Frontal cortex (tissue), 4 donors: Measurements from ENCODE around the gene CROCC2. TPM values are rescaled to one million over a fixed set of nuclear protein-coding genes. Genes with fewer than 3 reads are reported as not detected.

Experiments
- DNase-seq, 2 donors: peaks; one replicate each; pipeline ENCODE4 v3.0.0; 2012; ENCODE audit warnings: low spot score in 2 of 2
- FAIRE-seq: peaks from 2 replicates; lab custom pipeline; 2012; peaks lifted over from hg19 to GRCh38; lab: Jason Lieb, UNC
- total RNA-seq: library from RNA; depleted of rRNA; stranded (reverse); fragments of >200 nt; gene quantifications from one replicate; pipeline ENCODE4 v1.2.3, GENCODE V29; 2014
- donor health status: control.
- donor health status: control.
- donor health status: control.

CROCC2 gene
- total RNA-seq, 1 donor from 2014 or later: not detected

GRCh38 chr2:240918258-240919091, 12.3 kb downstream of the CROCC2 start:
- no peak for FAIRE-seq
- no peak for DNase-seq

- no peak for FAIRE-seq
- no peak for DNase-seq
Observed at GRCh38 chr2:240919161-240919781, 13.1 kb downstream of the CROCC2 start.

GRCh38 chr2:240919786-240920782, 13.9 kb downstream of the CROCC2 start:
- DNase-seq: no peak
- FAIRE-seq: no peak

DNA sequence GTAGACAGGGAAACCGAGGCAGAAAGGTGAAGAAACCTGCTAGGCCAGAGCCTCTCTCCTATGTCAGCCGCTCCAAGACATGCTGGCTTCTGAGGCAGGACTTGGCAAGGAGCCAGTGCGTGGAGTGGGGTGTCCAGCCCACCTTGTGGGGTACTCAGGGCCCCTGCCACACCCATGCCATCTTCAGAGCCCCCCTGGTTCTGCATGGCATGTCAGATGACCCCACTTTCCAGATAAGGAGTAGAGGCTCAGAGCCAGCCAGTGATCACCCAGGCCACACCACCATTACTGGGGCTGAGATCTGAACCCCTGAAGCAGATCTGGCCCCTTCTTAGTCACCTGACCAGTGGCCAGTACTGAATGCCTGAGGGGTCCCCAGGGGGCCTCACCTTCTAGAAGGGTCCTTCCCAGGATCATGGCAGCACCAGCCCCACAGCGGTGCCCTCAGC, 14.7 kb downstream of the CROCC2 start:
- FAIRE-seq (no peak), DNase-seq (no peak)

DNA sequence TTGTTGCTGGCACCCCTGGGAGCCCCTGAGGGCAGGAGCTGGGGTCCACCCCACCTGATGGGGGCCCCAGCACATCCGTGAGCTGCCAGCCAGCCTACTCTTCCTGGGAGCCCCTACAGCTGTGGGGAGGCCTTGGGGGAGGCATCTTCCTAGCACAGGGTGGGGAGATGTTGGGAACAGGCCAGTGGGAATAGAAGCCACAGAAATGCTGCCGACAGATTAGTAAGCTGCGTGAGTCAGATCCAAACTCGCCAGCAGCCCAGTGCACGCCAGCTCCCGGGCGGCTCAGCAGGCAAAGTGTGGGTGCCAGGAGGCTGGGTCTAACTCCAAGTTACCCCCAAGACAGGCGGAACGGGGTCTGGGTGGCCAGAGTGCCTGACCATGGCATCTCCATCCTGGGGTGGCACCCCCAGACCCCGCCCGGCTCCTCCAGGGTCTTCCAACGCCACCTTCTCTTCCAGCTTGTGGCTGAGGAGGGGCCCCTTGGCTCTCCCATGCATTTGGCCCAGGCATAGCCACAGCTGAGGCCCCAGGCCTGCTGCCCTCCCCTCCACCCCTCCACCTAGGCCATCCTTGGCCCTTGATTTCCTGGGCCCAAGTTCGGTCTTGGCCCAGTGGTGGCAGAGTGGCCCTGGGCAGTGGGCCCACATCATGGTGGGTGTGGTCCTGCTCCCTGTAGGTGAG, 15.3 kb downstream of the CROCC2 start:
- FAIRE-seq (no peak), DNase-seq (no peak)

DNA sequence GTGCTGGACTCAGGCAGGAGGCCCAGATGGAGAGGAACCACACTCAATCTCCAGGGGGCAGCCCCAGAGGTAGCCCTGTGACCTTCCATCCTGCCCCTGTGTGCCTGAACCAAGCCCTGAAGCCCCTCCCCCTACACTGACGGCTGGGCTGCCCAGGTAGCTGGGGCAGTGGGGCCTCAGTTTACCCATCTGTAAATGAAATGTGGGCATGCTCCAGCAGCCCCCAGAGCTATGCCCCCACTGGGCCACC, 15.8 kb downstream of the CROCC2 start:
- FAIRE-seq: no peak

GRCh38 chr2:240922245-240922981, 16.3 kb downstream of the CROCC2 start:
- FAIRE-seq: no peak
- DNase-seq: no peak

More for the DNA sequence above, 15.8 kb downstream of the CROCC2 start:
- DNase-seq: no peak

DNA sequence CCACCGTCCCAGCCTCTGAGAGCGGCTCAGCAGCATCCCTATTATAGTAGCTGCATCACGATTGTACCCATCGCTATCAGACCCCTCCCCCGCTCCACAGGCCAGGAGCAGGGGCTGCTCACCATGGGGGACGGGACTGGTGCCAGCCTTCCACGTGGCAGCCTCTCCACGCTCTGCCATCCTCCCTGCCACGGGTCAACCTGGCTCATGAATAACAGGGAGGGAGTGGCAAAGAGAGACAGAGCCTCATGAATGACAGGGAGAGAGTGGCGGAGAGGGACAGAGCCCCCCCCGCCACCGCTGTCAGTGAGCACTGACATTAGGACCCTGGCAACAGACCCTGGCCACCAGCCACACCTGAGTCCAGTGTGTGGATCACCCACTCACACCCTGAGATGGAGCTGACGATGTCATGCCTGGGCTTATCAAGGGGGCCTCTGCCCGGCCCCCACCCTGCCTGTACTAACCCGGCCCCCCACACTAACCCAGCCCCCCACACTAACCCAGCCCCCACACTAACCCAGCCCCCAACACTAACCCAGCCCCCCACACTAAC, 16.9 kb downstream of the CROCC2 start:
- DNase-seq (no peak), FAIRE-seq (no peak)

DNA sequence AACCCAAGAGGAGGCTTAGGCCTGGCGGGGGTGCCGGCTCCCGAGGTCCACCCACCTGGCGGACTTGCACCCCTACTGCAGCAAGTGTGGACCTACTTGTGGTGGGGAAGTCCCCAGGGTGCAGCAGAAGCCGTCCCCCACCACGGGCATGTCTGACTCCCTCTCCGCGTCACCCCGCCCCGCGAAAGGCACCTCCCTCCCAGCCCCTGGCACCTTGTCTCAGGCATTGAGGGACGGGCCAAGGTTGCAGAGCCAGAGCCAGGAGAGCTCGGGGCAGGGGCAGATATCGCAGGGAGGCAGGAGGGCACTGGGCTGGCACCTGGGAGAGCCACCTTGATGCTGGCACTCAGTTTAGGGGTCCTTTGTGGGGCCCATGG, 19.0 kb downstream of the CROCC2 start:
- DNase-seq (no peak), FAIRE-seq (no peak)

GRCh38 chr2:240925568-240926515, 19.7 kb downstream of the CROCC2 start:
- no peak for DNase-seq
- FAIRE-seq: no peak

DNA sequence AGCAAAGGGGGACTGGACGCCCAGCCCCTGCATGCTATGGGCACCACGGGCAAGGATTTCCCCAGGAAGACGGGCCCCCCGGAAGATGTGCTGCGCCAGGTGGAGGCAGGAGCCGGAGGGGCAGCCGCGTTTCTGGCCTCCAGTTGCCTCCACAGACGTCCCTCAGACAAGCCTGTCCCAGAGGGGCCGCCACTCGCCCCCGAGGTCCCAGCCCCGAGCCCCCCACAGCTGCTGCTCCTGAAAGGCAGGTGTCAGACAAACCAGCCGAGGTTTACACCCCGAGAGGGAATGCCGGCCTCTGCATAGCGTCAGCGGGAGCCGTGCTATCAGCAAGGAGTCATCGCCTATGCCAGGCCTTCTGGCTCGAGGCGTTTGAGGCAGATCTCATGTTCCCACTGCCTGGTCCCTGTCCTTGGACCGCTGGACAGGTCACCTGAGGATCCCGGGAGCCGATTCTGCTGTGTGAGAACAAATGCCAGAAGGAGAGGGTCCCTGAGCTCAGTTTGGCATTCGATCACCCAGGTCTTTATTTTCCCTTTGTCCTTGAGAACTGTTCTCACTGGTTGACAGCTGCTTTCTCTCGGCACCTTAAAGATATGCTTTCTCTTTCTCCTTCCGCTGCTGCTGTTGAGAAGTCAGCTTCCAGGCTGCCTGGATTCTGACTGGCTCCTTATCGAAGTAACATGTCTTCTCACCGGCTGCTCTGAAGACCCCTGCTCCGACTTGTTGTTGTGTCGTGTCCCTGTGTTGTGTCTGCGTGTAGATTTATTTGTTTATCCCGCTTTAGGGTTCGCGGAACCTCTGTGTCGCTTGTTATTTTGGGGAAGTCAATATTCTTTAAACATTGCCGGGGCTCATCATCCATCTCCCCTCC, 20.6 kb downstream of the CROCC2 start:
- no peak for DNase-seq
- FAIRE-seq: no peak

DNA sequence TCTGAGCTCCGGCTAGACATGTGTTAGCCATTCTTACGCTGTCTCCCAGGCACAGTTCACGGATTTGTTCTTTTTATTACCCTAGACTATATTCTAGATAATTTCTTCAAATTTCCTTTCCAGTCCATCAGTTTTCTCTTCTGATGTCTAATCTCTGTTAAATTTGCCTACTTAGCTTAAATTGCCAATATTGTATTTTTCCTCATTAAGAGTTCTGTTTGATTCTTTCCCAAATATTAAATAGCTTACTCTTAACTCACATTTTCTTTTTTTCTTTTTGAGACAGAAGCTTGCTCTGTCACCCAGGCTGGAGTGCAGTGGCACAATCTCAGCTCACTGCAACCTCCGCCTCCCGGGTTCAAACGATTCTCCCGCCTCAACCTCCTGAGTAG, 21.2 kb downstream of the CROCC2 start:
- DNase-seq (no peak), FAIRE-seq (no peak)

DNA sequence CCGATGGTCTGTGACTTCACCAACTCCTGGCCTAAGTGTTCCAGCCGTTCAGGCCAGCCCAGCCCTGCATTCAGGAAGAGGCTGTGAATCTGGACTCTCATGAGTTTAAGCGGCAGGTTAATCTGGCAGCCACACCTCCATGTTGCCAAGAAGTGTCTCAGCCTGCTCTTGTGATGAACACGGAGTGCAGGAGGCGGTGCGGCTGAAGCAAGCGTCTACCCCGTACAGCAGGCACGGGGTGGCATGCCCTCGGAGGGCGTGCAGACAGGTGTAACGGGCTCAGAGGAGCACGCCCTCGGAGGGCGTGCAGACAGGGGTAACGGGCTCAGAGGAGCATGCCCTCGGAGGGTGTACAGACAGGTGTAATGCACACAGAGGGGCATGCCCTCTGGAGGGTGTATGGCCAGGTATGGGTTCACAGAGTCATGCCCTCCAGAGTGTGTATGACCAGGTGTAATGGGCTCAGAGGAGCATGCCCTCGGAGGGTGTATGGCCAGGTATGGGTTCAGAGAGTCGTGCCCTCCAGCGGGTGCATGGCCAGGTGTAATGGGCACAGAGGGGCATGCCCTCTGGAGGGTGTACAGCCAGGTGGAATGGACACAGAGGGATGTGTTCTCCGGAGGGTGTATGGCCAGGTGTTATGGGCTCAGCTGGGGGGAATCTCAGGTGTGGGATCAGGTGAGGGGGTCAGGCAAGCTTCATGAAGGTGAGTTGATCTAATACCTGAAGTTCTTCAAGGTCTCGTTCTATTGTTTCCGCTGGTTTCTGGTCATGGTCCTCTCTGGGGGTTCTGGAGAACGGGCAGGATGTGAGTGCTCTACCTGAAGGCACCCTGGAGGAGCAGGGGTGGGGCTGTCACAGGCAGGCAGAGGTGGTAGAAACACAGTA, 22.6 kb downstream of the CROCC2 start:
- DNase-seq: no peak
- FAIRE-seq: no peak

GRCh38 chr2:240929364-240930095, 23.4 kb downstream of the CROCC2 start:
- FAIRE-seq (no peak), DNase-seq (no peak)

DNA sequence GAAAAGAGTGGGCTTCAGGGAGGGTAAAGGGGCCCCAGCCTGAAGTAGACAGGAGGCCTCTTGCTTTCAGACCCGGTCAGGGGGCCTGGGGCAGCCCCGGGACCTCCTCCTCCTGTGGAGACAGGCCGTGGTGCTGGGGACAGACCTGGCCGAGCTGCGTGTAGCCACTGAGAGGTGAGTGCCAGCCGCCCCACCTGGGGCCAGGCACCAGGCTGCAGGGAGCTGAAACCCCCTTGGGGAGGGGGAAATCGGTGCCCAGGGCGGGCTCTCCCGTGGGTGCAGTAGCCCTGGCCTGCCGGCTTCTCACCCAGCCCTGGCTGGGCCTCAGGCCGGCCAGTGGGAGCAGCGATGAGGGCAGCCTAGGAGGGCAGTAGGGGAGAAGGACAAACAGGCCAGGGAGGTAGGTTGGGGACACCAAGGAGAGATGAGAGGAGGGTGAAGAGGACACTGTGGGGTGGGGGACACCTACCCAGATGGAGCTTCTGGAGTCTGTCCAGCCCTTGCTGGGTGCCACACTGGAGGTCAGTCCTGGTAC, 24.0 kb downstream of the CROCC2 start:
- DNase-seq (no peak), FAIRE-seq (no peak)
